CD4-positive, alpha-beta T cell treated with Interleukin-6 for 4 hours (primary cell): ENCODE results near the gene TIMM13.
"Not testable (repeated sequence)": the region's sequence is repeated elsewhere in the genome, so short reads cannot be mapped to it uniquely, and the experiment has no call there.

Experiments used
- DNase-seq: peaks from one replicate; pipeline ENCODE4 v3.0.0-alpha.2; 2020; ENCODE audit warnings: mixed read lengths

The TIMM13 gene

DNA sequence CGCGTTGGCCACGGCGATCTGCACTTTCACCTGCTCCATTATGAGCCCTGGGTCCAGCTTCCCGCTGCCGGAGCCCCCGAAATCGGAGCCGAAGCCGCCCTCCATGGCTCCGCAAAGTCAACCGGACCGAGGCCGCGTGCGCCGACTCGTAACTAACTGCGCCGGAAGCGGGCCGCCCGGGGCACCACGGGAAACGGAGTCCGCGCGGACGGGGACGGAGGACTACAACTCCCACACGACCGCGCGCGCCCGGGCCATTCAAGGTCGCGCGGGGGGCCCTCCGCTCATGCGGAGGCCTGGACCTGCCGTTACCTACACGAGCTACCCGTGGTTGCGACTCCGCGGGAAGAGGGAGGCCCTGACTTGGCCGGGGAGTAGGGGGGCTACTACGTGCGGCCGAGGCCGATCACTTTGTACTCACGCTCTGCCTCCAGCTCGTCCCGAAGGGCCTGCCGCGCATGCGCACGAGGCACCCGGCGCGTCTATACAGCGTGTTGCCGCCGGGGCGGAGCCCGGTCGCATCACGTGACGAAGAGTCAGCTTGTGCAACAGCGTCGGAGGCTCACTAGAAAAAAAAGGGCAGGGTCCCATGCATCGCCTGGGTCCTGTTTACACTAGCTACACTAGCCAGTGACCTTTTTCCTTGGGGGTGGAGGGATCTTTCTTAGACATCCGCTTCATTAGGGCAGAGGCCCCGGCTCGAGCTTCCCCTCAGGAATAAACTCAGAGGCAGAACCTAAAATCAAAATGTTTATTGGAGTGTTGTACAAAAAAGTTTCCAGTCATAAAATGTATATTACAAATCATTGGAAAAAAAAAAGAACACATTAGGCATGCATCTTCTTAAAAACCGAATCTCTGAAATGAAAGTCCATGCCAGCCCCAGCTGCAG is at the start of gene TIMM13:
TIMM13 (minus strand) TSS at position 158 of the 892 bp plus-strand sequence; CDS start at position 105, 53 bp downstream.
- peak; percentile 98 for DNase-seq

DNA sequence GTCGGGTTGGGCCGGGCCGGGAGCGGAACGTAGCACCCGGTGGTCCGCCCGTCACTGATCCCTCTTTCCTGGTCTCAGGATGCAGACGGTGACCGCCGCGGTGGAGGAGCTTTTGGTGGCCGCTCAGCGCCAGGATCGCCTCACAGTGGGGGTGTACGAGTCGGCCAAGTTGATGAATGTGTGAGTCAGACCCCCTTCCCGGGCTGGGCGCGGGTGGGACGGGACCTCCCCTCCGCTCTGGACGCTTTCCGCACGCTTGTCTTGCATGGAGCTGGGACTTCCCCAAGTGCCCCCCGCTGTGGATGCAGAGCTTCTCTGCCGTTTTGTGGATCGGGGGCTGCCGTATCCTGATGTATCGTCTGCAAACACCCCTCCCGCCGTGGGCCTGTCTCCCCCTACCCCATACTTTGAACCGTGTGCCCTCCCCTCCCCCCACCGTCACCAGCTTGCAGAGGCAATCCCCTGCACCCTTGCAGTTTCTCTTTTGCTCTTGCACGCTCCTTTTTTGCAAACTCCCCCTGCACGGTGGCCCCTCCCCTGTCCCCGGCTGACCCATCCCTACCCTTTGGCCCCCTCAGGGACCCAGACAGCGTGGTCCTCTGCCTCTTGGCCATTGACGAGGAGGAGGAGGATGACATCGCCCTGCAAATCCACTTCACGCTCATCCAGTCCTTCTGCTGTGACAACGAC is 49.2 kb upstream of the TIMM13 start:
- peak; percentile 79 for DNase-seq

DNA sequence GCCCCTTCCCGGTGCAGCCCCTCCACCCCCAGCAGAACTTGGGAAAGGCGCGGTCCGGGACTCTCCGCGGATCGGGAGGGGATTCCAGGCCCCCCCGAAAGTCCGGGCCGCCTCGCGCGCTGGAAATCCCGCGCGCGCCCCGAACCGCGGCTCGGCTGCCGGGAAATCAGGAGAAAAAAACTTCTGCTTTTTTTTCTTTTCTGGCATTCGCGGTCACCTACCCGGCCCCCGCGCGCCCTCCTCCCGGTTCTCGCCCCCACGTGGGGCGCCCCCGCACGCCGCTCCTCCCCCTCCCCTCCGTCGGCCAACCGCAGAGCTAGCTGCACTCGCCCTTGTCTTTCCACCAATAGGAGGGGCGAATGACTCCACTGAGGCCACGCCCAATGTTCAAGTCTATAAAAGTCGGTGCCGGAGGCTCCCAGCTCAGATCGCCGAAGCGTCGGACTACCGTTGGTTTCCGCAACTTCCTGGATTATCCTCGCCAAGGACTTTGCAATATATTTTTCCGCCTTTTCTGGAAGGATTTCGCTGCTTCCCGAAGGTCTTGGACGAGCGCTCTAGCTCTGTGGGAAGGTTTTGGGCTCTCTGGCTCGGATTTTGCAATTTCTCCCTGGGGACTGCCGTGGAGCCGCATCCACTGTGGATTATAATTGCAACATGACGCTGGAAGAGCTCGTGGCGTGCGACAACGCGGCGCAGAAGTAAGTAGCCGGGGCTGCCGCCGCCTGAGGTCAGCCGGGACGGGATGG is 48.5 kb upstream of the TIMM13 start, which contains the start of gene GADD45B:
GADD45B (plus strand) TSS at position 426 of the 749 bp plus-strand sequence; CDS start at position 658, 232 bp downstream.
- DNase-seq = peak; percentile 97

DNA sequence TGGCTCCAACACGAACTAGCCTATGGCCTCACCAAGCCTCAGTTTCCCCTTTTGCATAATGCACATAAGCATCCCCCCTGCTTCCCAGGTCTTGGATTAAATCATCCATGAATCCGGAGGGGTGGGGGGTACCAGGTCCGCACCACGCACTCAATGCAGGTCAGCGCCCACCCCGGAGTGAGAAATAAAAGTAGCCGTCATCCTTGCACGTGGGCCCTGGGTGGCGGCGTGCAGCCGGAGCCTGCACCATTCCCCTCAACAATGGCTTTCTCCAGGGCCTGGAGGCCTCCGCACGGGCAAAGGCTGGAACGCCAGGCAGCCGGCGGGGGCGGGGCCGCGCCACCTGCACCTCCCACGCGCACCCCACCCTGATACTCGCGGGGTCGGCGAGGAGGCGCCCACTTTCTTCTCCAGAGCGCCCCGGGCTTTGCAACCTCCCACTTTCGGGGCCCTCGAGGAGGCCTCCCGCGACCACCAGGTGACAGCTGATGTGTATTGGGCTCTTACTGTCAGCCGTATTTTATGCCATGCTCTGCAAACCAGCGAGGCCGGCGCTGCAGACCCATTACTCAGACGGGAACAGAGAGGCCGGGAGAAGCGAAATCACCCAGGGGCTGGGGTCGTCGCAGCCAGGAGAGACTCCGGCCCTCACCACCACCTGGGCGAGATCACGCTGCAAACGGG is 47.8 kb upstream of the TIMM13 start:
- peak; percentile 68 for DNase-seq

DNA sequence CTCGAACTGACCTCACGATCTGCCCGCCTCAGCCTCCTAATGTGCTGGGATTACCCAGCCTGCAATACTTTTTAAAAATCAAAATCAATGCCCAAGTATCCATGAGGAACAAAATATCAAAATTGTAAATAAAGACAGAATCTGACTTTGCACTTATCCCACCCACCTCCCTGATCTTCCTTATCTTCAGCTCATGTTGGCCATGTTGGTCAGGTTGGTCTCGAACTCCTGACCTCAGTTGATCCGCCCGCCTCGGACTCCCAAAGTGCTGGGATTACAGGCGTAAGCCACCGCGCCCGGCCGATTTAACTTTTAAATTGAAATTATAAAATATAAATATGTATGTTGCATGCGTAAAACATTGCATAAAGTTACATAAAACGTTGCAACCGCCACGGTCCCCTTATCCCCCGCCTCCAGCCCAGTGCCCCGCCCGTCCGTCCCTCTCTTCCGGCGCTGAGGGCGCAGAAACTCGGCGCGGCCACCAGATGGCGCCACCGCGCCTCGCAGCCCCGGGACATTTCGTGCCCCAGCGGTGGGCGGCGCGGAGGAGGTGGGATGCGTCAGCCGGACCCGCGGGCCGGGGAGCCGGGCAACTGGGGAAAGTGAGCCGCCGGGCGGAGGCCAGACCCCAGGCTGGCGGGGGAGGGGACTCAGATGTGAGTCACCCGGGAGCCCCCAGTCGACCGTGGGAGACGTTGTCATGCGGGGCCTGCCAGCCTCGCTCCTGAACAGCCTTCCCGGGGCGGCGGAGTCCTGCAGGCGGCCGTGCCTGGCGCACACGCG is 47.0 kb upstream of the TIMM13 start:
- DNase-seq = peak; percentile 87

DNA sequence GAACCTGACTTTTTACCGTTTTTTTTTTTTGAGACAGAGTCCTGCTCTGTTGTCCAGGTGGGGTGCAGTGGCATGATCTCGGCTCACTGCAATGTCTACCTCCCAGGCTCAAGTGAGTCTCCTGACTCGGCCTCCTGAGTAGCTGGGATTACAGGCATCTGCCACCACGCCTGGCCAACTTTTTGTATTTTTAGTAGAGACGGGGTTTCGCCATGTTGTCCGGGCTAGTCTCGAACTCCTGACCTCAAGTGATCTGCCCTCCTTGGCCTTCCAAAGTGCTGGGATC is 42.5 kb upstream of the TIMM13 start:
- DNase-seq = not testable (repeated sequence)

DNA sequence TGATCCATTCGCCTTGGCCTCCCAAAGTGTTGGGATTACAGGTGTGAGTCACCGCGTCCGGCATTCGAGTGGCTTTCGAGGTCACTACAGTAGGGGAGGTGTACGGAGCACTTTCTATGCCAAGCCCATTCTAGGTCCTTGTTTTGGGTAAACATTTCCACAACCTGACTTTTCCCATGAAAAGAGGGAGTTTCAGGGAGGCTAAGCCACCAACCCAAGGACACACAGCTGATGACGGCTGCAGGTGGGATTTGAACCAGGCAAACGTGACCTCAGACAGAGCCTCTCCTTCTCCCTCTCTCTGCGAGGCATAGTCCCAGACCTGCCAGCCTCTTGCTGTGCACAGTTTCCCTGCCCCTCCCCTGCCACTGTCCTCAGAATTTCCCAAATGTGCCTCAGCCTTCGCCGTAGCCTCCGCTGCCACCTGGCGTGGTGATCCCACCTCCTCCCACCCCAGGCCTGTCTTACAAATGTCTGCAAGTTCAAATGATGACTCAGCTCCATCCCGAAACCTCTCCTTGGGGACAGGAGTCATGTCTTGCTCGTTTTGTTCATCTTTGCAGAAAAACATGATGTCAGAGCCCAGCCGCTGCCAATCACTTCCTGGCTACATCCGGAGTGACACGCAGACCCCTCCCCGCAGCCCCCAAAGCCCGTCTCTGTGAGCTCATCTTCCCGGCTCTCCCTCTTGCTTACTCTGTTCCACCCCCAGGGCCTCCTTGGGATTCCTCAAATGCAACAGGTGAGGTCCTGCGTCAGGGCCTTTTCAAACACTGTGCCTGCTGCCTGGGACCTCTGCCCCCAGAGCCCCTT is 41.9 kb upstream of the TIMM13 start:
- DNase-seq = peak; percentile 39

DNA sequence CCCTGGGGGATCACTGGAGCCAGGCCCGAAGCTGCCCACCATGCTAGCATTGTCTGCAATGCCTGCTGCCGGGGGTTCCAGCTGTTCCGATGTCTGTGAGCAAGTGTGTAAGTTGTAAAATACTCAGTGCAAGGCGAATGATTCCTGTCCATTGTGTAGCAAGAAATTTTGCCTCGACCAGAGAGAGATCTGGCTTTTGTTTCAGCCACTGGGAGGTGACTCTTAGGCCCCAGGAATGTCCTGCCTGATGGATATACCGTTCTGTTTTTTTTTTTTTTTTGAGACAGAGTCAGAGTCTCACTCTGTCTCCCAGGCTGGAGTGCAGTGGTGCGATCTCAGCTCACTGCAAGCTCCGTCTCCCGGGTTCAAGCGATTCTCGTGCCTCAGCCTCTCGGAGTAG is 41.2 kb upstream of the TIMM13 start:
- no peak for DNase-seq

DNA sequence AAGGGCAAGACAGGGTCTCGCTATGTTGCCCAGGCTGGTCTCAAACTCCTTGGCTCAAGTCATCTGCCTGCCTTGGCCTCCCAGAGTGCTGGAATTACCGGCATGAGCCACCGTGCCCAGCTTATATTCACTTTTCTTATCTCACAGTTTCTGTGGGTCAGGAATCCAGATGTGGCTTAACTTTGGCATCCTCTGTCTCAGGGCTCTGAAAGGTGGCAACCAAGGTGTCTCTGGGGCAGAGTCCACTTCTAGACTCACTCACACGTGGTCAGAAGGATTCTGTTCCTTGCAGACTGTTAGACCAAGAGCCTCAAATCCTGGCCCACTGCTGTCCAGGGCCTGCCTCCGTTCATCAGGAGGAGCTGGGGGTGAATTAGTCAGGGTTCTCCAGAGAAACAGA is 37.0 kb upstream of the TIMM13 start:
- DNase-seq = no peak

DNA sequence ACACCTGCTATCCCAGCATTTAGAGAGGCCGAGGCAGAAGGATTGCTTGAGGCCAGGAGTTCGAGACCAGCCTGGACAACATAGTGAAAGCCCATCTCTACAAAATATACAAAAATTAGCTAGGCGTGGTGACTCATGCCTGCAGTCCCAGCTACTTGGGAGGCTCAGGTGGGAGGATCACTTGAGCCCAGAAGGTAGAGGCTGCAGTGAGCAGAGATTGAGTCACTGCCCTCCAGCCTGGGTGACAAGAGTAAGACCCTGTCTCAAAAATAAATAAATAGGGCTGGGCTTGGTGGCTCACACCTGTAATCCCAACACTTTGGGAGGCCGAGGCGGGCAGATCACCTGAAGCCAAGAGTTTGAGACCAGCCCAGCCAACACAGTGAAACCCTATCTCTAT is 36.3 kb upstream of the TIMM13 start:
- not testable (repeated sequence) for DNase-seq

DNA sequence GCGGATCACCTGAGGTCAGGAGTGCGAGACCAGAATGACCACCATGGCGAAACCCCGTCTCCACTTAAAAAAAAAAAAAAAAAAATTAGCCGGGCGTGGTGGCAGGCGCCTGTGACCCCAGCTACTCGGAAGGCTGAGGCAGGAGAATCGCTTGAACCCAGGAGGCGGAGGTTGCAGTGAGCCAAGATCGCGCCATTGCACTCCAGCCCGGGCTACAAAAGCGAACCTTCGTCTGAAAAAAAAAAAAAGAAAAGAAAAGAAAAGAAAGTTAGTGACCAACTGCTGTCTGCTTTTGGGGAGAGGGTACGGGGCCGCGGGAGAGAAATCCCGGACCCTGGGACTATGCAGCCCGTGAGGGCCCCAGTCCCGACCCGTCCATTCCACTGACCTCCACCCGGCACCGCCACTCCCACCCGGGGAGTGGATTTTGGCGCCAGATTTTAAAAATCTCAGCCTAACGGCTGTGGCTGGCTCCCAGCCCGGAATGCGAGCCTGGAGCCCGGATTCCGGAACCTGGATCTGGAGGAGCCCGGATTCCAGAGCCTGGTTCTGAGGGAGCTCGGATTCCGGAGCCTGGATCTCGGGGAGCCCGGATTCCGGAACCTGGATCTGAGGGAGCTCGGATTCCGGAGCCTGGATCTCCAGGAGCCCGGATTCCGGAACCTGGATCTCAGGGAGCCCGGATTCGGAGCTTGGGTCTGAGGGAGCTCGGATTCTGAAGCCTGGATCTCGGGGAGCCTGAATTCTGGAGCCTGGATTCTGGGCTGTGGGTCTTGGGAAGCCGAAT is 35.4 kb upstream of the TIMM13 start:
- no peak for DNase-seq

DNA sequence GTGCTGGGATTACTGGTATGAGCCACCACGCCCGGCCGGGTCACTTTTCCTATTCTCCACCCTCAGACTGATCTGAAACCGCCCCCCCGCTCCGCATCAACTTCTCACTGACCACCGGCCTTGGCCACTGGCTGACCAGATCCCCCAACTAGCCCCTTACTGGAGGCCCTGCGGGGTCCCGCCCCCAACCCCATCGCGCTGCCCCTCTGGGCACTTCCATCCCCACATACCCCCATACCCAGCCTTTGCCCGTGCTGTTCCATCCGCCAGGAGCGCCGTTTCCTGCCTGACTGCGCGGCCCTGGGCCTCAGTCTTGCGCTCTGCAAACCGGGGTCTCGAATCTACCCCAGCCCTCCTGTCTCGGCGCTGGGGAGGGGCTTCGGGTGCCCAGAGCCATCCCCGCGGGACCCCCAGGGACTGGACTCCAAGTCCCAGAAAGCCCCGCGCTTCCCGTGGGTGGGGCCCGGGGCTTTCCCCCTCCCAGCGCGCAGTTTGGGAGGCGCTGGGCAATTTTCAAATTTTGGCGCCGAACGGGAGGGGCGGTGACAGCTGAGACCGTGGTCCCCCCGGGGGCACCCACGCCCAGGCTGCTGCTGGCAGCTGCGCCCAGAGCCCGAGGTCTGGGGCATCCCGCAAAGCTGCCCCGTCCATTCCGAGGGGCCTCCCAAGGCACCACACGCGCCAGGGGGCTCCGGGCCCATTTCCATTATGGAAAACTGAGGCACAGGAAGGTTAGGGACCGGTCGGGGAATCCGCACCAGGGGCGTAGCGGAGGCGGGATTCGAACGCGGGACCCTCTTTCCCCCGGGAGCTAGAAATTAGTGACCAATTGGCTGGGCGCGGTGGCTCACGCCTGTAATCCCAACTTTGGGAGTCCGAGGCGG is 34.6 kb upstream of the TIMM13 start:
- DNase-seq = peak; percentile 66

DNA sequence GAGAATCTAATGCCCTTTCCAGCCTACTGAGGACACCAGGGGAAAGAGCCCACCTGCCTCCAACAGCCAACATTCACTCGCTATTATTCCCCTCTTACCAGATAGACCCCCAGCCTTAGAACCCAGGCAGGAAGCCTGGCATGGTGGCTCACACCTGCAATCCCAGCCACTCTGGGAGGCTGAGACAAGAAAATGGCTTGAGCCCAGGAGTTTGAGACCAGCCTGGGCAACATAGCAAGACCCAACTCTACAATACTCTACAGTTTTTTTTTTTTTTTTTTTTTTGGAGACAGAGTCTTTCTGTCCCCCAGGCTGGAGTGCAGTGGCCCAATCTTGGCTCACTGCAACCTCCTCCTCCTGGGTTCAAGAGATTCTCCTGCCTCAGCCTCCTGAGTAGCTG is 32.9 kb upstream of the TIMM13 start:
- no peak for DNase-seq

DNA sequence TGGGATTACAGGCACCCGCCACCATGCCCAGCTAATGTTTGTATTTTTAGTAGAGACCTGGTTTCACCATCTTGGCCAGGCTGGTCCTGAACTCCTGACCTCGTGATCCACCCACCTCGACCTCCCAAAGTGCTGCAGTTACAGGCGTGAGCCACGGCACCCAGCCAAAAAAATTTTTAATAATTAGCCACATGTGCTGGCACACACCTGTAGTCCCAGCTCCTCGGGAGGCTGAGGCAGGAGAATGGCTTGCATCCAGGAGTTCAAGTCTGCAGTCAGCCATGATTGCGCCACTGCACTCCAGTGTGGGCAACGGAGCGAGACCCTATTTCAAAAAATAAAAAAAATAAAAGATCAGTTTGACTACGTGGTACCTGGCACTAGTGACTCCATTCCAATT is 31.4 kb upstream of the TIMM13 start:
- not testable (repeated sequence) for DNase-seq

DNA sequence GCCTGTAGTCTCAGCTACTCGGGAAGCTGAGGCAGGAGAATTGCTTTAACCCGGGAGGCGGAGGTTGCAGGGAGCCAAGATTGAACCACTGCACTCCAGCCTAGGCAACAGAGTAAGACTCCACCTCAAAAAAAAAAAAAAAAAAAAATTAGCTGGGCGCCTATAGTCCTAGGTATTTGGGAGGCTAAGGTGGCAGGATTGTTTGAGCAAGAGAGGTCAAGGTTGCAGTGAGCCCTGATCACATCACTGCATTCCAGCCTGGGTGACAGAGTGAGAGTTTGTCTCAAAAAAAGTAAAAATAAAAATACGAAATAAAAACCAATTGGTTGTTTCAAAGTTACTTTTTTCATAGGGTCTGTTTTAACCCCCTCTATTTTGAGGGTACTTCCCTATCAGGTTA is 30.7 kb upstream of the TIMM13 start:
- DNase-seq = no peak

DNA sequence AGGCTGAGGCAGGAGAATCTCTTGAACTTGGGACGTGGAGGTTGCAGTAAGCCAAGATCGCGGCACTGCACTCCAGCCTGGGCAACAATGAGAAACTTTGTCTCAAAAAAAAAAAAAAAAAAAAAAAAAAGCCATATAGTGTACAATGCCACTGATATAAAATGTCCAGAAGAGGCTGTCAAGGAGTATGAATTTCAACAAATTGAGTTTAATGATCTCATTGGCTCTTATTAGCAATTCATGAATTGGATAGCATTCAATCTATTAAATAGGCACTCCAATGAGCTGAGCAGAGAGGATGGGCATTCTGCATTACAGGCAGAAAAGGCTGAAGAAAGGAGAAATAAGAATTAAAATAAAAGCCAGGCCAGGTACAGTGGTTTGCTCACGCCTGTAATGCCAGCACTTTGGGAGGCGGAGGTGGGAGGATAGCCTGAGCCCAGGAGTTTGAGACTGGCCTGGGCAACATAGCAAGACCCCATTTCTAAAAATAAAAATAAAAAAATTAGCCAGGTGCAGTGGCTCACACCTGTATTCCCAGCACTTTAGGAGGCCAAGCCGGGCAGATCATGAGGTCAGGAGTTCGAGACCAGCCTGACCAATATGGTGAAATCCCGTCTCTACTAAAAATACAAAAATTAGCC is 30.1 kb upstream of the TIMM13 start:
- no peak for DNase-seq

DNA sequence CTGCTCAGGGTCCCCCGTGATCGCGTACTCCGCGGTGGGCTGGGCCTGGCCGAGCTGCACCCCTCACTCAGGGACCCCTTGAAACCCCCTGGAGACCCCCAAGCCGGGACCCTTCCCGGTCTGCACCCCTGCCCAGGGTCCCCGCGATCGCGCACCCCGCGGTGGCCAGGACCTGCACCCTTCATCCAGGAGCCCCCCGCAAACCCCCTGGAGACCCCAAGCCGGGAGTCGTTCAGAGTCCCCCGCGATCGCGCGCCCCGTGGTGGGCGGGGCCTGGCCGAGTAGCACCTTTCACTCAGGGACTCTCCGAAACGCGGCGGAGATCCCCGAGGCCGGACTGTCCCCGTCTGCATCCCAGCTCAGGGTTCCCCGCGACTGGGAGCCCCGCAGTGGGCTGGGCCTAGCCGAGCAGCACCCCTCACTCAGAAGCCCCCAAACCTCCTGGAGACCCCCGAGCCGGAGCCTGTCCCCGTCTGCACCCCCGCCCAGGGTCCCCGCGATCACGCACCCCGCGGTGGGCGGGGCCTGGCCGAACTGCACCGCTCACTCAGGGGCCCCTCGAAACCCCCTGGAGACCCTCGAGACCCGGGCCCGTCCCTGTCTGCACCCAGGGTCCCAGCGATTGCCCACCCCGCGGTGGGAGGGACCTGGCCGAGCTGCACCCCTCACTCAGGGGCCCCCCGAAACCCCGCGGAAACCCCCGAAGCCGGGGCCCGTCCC is 28.6 kb upstream of the TIMM13 start:
- DNase-seq = peak; percentile 47
